Suprapubic skin (tissue), 3 donors: Measurements from ENCODE around the gene FSTL4.

Experiments used
- CTCF ChIP-seq, 2 donors: fragments of 200-600 bp in 1 of 2; fragments of 450-650 bp in 1 of 2; sonication (generic) in 1 of 2; IDR thresholded peaks; one replicate each; pipeline ENCODE4 v1.5.1; 2016 to 2019; ENCODE audit warnings: antibody characterized with exemption in 2 of 2, mild to moderate bottlenecking in 1 of 2, moderate library complexity in 1 of 2
- POLR2AphosphoS5 ChIP-seq, 3 donors: sonication (generic); formaldehyde crosslinking; IDR thresholded peaks; one replicate each; pipeline ENCODE4 v1.6.1; 2017; ENCODE audit warnings: antibody characterized with exemption in 3 of 3

GRCh38 chr5:133366438-133366837 lies 245.9 kb downstream of the FSTL4 start:
- TF ChIP-seq POLR2AphosphoS5 (IDR thresholded peaks at IDR 0.05) (no peak), CTCF (IDR thresholded peaks at IDR 0.05) (no peak)
